Endothelial cell of umbilical vein (primary cell): ENCODE results near the gene NRARP. TPM values are rescaled to one million over a fixed set of nuclear protein-coding genes. Genes with fewer than 3 reads are reported as not detected.
A peak's percentile ranks its signal among the peaks of the same experiment; 100 is the strongest.

ENCODE experiments used
- BruUV-seq: library from RNA; stranded (reverse); fragments of 400-500 nt; replicated peaks from 2 replicates; lab custom pipeline; 2021; lab: Mats Ljungman, UMichigan
- CTCF ChIA-PET: fragments of 300-600, 350-600 bp; sonication (Branson Sonifier 250); formaldehyde crosslinking; loops from one replicate; lab custom pipeline; 2021; ENCODE audit warnings: antibody characterized with exemption, inconsistent platforms; lab: Charles Lee
- POLR2A ChIA-PET: fragments of 300-600, 350-600 bp; sonication (Branson Sonifier 250); formaldehyde crosslinking; loops from one replicate; lab custom pipeline; 2021; ENCODE audit warnings: antibody characterized with exemption, inconsistent platforms; lab: Charles Lee
- DNase-seq: peaks from one replicate; pipeline ENCODE4 v3.0.0-alpha.2; 2011; ENCODE audit warnings: low read depth, low spot score
- FAIRE-seq: peaks from 2 replicates; lab custom pipeline; 2011; peaks lifted over from hg19 to GRCh38; lab: Jason Lieb, UNC
- H2AFZ ChIP-seq: 2 replicates; pipeline ENCODE4 v1.6.0; 2012; ENCODE audit warnings: low read depth, low read length, control low read depth, inconsistent platforms
- H3K27ac ChIP-seq: 2 replicates; pipeline ENCODE4 v1.5.1; 2011; ENCODE audit warnings: low read depth, mild to moderate bottlenecking, control low read depth, low read length, moderate library complexity; ENCODE audit not compliant: insufficient read depth
- H3K27me3 ChIP-seq, 2 experiments: 2 replicates each; pipeline versions ENCODE4 v1.6.0 to v1.6.1; 2011; ENCODE audit warnings: low read length in 2 of 2, mixed read lengths in 1 of 2; ENCODE audit not compliant: control insufficient read depth in 2 of 2, insufficient read depth in 2 of 2
- H3K36me3 ChIP-seq, 2 experiments: 2 replicates in 1 of 2; 3 replicates in 1 of 2; pipeline ENCODE4 v1.5.1; 2011; ENCODE audit warnings: low read length in 2 of 2, mild to moderate bottlenecking in 1 of 2, moderate library complexity in 1 of 2; ENCODE audit not compliant: control insufficient read depth in 2 of 2, insufficient read depth in 2 of 2; ENCODE audit errors: extremely low read depth in 1 of 2
- H3K4me1 ChIP-seq: 3 replicates; pipeline ENCODE4 v1.5.1; 2011; ENCODE audit warnings: mild to moderate bottlenecking, low read length; ENCODE audit not compliant: control insufficient read depth, insufficient read depth; ENCODE audit errors: extremely low read depth
- H3K4me2 ChIP-seq: 2 replicates; pipeline ENCODE4 v1.6.1; 2011; ENCODE audit warnings: low read length, control low read depth, mixed read lengths; ENCODE audit not compliant: insufficient read depth
- H3K4me3 ChIP-seq, 3 experiments: fragments of 200-600 bp in 1 of 3; sonication (generic), shearing (Covaris generic) in 1 of 3; replicated peaks in 1 of 3; 2 replicates each; pipeline ENCODE4 v1.5.1; 2011 to 2016; ENCODE audit warnings: control low read depth in 3 of 3, low read length in 3 of 3, mild to moderate bottlenecking in 2 of 3, inconsistent platforms in 1 of 3, low read depth in 1 of 3, moderate library complexity in 1 of 3; ENCODE audit not compliant: insufficient read depth in 1 of 3
- H3K79me2 ChIP-seq: 2 replicates; pipeline ENCODE4 v1.6.0; 2012; ENCODE audit warnings: low read length, inconsistent platforms; ENCODE audit not compliant: control insufficient read depth, insufficient read depth
- H3K9ac ChIP-seq: replicated peaks from 2 replicates; pipeline ENCODE3; 2011; ENCODE audit warnings: low read length, control low read depth; ENCODE audit not compliant: insufficient read depth; ENCODE audit errors: extremely low read depth
- H3K9me1 ChIP-seq: replicated peaks from 3 replicates; pipeline ENCODE4 v1.6.0; 2011; ENCODE audit warnings: mild to moderate bottlenecking, low read length; ENCODE audit not compliant: control insufficient read depth, insufficient read depth; ENCODE audit errors: extremely low read depth
- H3K9me3 ChIP-seq: replicated peaks from 2 replicates; pipeline ENCODE4 v1.5.1; 2012; ENCODE audit warnings: low read length, inconsistent platforms; ENCODE audit not compliant: control insufficient read depth, insufficient read depth
- H4K20me1 ChIP-seq: replicated peaks from 2 replicates; pipeline ENCODE3; 2011; ENCODE audit warnings: mild to moderate bottlenecking, low read length; ENCODE audit not compliant: control insufficient read depth, insufficient read depth; ENCODE audit errors: extremely low read depth
- GATA2 ChIP-seq: IDR thresholded peaks from 2 replicates; pipeline ENCODE4 v1.7.0; 2011; ENCODE audit warnings: low read depth, mild to moderate bottlenecking, moderate library complexity, mixed read lengths, low read length; ENCODE audit not compliant: insufficient read length, insufficient read depth
- JUN ChIP-seq: IDR thresholded peaks from 2 replicates; pipeline ENCODE4 v1.6.1; 2011; ENCODE audit warnings: borderline replicate concordance, low read depth; ENCODE audit not compliant: insufficient read length, insufficient read depth
- MAX ChIP-seq: IDR thresholded peaks from 2 replicates; pipeline ENCODE4 v1.6.1; 2011; ENCODE audit not compliant: insufficient read depth, insufficient read length
- MYC ChIP-seq: IDR thresholded peaks from one replicate; pipeline ENCODE4 v1.6.1; 2011; ENCODE audit warnings: mild to moderate bottlenecking, low read depth, low read length
- POLR2A ChIP-seq: IDR thresholded peaks from 2 replicates; pipeline ENCODE4 v1.6.1; 2012; ENCODE audit warnings: low read depth, mild to moderate bottlenecking, control low read depth, low read length
- POLR2AphosphoS5 ChIP-seq: IDR thresholded peaks from 2 replicates; pipeline ENCODE4 v1.6.1; 2012; ENCODE audit warnings: low read depth, mild to moderate bottlenecking, control low read depth, low read length, moderate library complexity; ENCODE audit not compliant: insufficient read depth
- dilution Hi-C: fragments of 300-500 bp; cut with MboI; formaldehyde crosslinking; loops from one replicate; pipeline ENCODE4 v1.15.0; 2019; ENCODE audit warnings: low sequenced_read_pairs; ENCODE audit not compliant: extremely low pct_ligation_motif_present
- intact Hi-C: fragments of 100-400 bp; cut with micrococcal nuclease; formaldehyde crosslinking; loops from one replicate; pipeline ENCODE4 v1.10.0; 2022
- polyA plus RNA-seq, 4 experiments: library from polyadenylated mRNA; depleted of rRNA in 3 of 4; stranded (reverse) in 3 of 4; unstranded in 1 of 4; fragments of >200 nt; gene quantifications; 2 replicates each; pipeline versions ENCODE4 v1.2.1 to v1.2.3, GENCODE V29; 2011 to 2012; ENCODE audit warnings: missing spikeins in 1 of 4
- total RNA-seq: library from RNA; stranded (reverse); gene quantifications from 2 replicates; pipeline ENCODE4 v1.2.3, GENCODE V29; 2021

NRARP gene
- total and polyA plus RNA-seq, 2 donors (not counting 3 experiments of a cell fraction or from before 2014, with no cell fraction given), result 50.0 to 72.9 TPM

- Histone ChIP-seq H3K4me2 (no peak overlapping the region), H3K9me3 (no peaks in the 10 kb centered on the region), H3K79me2 (no peaks in the 10 kb centered on the region), H4K20me1 (no peaks in the 10 kb centered on the region), H3K27ac (peak overlapping the region; percentile 47), H3K4me3 (no peak overlapping the region), H2AFZ (no peak overlapping the region), H3K9ac (no peak overlapping the region), H3K9me1 (no peaks in the 10 kb centered on the region), H3K27me3 (no peaks in the 10 kb centered on the region), H3K36me3 (peaks cover 0 to 40% of the 10 kb centered on the region in 2 experiments), H3K4me1 (peaks cover 22% of the 10 kb centered on the region)
- intact Hi-C loops, result loop anchor here (1.0 to 2.0 kb wide), 3 partner anchors 9 to 68 kb away; partner anchors contain the start of genes NELFB, TOR4A and TPRN
- no peak for TF ChIP-seq MAX
- peak; percentile 57 for TF ChIP-seq POLR2AphosphoS5
- no peak for TF ChIP-seq GATA2
- TF ChIP-seq POLR2A, result no peak
- no peak for TF ChIP-seq MYC
- peak; percentile 85 for FAIRE-seq
- DNase-seq, result peak; percentile 51
- dilution Hi-C loops, result no loop called here
- BruUV-seq, result TSS peak; percentile 37
- POLR2A ChIA-PET, result interaction anchor here (0.8 to 1.4 kb wide), 2 partner anchors 26 to 28 kb away, joined by 5 to 7 read pairs; partner anchors contain the start of gene TUBB4B
- CTCF ChIA-PET, result interaction anchor here (0.9 to 1.3 kb wide), 3 partner anchors 14 to 32 kb away, joined by 3 to 9 read pairs (median 3); partner anchors contain the start of gene NELFB
Observed at GRCh38 chr9:137268538-137269201, 33.4 kb downstream of the NRARP start.

GRCh38 chr9:137267933-137268355 is 34.1 kb downstream of the NRARP start:
- POLR2A ChIA-PET, result no interaction called here
- FAIRE-seq, result no peak

More at GRCh38 chr9:137267933-137268355, 34.1 kb downstream of the NRARP start:
- Histone ChIP-seq H3K79me2 (no peaks in the 10 kb centered on the region), H3K9me1 (no peaks in the 10 kb centered on the region), H3K27ac (peak overlapping the region; percentile 47), H3K9ac (no peak overlapping the region), H2AFZ (no peak overlapping the region), H3K4me1 (peaks cover 22% of the 10 kb centered on the region), H3K4me2 (peak overlapping the region; percentile 1), H3K9me3 (no peaks in the 10 kb centered on the region), H3K4me3 (no peak overlapping the region), H3K36me3 (peaks cover 0 to 40% of the 10 kb centered on the region in 2 experiments), H4K20me1 (no peaks in the 10 kb centered on the region), H3K27me3 (no peaks in the 10 kb centered on the region)
- dilution Hi-C loops (no loop called here), intact Hi-C loops (loop anchor here (2.0 kb wide), 2 partner anchors 13 to 67 kb away; partner anchors contain the start of genes NELFB and TPRN)
- DNase-seq, result no peak
- BruUV-seq, result no TSS peak
- TF ChIP-seq MAX (no peak), JUN (no peak), MYC (no peak)
- CTCF ChIA-PET, result no interaction called here
